HG02571 (cell line): ENCODE data around the gene EEF2.
"Not testable (repeated sequence)": the region's sequence is repeated elsewhere in the genome, so short reads cannot be mapped to it uniquely, and the experiment has no call there.

Source experiments
- ATAC-seq: cut with Tn5 transposase; IDR thresholded peaks from one replicate; pipeline ENCODE4 v1.9.1; 2021; ENCODE audit warnings: mild to moderate bottlenecking, moderate library complexity; ENCODE audit not compliant: unreplicated experiment

EEF2 gene

DNA sequence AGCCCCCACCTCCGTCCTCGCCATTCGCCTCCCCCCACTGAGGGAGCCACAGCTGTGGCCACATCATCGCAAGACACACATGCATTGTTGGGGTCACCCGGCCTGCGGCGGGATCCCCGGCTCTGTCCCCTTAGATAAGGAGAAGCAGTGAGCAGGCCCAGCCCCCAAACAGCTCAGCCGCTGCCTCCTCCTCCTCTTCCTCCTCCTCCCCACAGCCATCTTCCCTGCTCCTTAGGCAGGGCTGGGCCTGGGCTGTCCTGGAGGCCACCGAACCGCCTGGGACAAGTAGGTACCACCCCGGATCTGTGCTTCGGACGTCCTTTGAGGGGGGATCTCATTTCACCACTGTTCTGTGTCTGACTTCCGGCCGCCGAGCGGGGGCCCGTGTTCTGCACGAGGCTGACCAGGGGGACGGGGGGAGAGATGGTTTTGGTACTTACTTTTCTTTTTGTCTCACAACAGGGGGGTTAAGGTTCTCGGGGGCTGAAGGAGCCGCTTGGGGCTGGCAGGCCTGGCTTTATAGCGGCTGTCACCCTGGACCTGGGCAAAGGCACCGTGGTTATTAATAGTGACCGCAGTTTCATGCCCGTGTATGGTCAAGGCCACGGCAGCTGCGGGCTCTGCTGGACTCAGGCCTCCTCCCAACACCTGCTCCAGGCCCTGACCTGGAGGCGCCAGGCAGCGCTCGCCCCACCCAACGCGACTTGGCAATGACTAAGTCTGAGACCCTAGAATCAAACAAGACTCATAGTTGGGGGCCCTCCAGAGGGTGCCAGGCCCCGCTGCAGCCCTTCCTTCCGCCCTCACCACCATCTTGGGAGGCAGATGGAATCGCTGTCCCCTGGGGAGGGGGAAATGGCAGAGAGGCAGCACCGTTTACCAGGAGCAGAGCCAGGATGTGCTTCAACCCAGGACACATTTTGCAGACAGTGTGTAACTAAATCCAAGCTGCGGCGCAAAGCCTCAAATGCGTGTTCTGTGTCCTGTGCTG, 34.1 kb downstream of the EEF2 start:
- no peak for ATAC-seq

DNA sequence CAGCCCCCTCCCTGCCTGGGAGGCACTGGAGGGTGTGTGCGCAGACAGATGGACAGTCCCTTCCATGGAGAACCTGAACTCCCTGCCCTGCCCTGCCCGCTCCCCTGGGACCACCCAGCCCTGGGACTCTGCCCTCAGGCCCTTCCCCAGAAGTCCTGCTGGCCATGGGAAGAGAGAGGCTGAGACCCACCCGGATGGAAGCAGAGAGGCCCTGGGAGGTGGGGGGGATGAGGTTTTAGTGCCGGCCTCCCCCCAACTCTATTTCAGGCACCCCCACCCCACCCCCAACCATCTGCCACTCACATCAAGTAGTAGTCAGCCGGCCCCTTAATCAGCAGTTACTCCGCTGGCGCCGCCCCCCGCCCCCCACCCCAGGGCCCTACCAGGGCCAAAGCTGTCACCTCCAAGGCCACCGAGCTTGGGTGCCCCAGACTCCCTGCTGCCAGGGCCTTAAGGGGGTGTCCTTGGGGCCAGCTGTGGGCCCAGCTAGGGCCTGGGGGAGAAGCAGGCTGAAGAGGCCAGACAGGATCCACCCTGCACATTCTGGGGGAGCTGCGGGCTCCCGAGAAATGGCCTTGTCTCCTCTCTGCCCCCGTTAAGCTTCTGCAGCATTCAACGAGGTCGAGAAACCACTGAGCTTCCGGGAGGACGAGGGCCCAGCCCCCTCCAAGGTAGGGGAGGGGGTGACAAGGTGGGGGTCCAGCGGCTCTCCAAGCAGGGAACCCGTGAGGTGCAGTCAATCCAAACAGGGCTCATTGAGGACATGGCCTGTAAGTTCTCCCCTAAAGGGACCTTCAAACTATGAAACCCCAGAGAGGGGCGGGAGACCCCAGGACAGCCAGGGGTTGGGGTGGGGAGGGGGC, 35.0 kb downstream of the EEF2 start:
- ATAC-seq, result no peak

DNA sequence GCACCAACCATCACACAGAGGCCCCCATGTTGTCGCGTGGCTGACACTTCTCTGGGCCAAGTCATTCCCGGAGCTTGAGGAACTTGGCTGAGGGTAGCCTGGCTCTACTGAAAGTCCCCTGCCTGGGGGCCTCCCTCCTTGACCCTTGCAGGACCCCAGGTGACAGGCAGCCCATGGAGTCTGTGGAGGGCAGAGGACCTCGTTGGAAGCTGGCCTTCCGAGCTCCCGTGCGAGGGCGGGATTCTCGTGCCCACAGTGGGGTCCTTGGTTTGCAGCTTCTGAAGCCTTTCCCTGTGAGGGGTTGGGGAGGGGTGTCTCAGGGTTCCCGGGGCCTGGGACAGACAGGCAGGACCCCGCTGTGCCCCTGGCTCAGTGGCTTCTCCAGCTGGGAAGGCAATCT, 36.0 kb downstream of the EEF2 start:
- ATAC-seq, result no peak

DNA sequence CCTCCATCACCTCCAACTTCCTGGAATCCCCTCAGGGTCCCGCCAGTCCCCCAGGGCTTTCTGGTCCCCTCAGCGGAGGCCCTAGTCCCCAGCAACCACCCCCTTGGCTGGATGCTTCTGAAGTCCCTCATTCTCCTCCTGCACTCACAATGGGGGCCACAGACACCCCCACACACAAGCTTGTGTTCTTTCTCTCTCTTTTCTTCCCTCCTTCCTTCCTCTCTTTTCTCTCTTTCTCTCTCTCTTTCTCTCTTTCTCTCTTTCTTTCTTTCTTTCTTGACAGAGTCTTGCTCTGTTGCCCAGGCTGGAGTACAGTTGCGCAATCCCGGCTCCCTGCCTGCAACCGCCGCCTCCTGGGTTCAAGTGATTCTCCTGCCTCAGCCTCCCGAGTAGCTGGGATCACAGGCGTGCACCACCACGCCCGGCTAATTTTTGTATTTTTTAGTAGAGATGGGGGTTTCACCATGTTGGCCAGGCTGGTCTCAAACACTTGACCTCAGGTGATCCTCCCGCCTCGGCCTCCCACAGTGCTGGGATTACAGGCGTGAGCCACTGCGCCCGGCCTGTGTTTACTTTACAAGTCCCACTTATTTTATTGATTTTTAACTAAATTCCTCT, 37.8 kb downstream of the EEF2 start:
- not testable (repeated sequence) for ATAC-seq

DNA sequence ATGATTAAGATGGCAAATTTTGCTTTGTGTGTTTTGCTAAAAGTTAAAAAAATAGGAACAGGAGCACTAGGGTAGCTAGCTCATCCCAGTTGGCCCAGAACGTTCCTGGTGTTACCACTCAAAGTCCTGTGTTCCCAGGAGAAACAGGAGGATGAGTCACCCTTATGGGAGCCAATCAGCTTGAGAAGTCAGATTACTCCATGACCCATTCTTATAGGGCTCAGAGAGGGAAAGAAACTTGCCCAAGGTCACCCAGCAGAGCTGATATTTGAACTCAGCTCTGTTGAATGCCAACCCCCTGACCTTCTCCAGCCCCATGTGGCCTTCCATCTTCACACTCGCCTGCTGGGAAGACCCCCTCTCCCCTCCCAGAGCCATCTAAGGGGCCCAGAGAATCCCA, 39.4 kb downstream of the EEF2 start:
- no peak for ATAC-seq

DNA sequence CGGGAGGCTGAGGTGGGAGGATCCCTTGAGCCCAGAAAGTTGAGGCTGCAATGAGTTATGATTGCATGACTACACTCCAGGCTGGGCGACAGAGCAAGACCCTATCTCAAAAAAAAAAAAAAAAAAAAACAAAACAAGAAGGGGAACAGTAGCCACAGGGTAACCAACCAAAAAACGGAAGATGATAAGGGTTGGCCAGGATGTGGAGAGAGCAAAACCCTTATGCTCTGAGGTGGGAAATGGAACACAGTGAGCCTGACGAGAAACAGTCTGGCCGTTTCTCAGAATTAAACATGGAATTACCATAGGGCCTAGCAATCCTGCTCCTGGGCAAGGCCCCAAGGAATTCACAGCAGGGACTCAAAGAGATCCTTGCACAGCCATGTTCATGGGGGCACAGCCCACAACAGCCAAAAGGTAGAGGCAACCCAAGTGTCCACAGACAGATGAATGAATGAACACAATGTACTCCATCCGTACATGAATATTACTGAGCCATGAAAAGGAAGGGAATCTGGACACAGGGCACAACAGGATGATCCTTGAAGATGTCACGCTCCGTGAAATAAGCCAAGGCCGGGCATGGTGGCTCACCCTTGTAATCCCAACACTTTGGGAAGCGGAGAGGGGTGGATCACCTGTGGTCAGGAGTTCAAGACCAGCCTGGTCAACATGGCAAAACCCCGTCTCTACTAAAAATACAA, 41.1 kb downstream of the EEF2 start:
- ATAC-seq, result no peak

DNA sequence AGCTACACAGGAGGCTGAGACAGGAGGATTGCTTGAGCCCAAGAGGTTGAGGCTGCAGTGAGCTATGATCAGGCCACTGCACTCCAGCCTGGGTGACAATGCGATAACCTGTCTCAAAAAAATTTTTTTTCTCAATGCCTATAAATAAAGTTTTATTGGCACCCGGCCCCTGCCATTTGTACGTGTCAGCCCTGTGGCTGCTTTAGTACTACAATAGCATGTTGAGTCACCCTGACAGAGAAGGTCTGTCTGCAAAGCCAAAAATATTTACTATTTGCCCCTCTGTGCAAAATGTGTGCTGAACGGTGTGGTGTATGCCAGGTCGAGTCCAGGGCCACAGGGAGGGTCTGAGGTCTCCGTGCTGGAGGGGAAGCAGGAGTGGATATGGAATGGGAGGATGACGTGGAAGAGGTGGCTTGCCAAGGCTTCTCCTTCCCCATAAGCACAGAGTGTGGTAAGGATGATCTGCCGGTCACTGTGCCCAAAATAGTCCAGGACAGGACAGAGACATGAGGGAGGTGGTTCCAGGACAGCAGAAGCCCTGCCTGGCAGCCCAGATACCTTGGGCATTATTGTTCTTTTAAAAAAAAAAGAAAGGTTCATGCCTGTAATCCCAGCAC, 42.4 kb downstream of the EEF2 start:
- ATAC-seq, result no peak

DNA sequence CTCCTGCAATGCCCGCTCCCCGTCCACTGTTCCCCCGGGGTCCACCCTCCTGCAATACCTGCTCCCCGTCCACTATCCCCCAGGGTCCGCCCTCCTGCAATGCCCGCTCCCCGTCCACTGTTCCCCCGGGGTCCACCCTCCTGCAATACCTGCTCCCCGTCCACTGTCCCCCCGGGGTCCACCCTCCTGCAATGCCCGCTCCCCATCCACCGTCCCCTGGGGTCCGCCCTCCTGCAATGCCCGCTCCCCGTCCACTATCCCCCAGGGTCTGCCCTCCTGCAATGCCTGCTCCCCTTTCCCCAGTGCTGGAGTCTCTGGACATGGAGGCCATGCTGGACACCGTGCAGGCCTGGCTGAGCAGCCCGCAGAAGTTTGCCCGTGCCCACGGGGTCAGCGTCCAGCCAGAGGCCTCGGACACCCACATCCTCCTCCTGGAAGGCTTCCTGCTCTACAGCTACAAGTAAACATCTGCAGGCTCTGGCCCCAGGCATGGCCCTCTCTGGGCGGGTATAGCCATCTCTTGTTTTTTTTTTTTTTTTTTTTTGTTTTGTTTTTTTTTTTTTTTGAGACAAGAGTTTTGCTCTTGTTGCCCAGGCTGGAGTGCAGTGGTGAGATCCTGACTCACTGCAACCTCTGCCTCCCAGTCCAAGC, 46.8 kb downstream of the EEF2 start:
- ATAC-seq, result not testable (repeated sequence)

DNA sequence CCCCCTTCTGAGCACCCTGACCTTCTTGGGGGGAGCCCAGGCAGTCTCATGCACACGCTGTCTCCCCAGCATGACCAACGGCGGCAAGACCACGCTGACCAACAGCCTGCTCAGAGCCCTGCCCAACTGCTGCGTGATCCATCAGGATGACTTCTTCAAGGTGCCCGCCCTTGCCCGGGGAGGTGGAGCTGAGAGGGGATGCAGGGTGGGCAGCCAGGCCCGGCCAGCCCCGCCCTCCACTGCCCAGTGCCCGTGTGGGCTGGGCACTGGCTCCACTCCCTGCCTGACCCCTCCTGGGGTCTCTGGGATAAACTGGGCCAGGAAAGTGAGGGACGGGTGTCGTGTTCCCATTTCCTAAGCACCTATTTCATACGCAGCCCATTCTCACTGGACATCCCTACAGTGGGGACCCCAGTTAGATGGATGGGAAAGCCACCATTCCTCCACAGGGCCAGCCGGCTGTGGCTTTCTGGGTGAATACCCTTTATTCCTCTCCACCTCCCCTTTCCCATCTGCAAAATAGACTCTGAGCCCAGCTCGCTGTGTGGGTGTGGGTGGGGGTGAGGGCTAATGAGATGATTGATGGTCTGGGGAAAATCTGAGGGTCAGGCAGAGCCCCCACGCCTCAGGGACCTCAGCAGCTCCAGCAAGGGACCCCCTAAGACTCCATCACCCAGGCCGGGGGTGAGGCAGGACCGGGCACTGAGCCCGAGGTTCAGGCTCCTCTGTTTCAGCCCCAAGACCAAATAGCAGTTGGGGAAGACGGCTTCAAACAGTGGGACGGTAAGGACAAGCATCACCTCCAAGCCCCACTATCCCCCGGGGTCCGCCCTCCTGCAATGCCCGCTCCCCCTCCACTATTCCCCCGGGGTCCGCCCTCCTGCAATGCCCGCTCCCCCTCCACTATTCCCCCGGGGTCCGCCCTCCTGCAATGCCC, 48.5 kb downstream of the EEF2 start:
- no peak for ATAC-seq

DNA sequence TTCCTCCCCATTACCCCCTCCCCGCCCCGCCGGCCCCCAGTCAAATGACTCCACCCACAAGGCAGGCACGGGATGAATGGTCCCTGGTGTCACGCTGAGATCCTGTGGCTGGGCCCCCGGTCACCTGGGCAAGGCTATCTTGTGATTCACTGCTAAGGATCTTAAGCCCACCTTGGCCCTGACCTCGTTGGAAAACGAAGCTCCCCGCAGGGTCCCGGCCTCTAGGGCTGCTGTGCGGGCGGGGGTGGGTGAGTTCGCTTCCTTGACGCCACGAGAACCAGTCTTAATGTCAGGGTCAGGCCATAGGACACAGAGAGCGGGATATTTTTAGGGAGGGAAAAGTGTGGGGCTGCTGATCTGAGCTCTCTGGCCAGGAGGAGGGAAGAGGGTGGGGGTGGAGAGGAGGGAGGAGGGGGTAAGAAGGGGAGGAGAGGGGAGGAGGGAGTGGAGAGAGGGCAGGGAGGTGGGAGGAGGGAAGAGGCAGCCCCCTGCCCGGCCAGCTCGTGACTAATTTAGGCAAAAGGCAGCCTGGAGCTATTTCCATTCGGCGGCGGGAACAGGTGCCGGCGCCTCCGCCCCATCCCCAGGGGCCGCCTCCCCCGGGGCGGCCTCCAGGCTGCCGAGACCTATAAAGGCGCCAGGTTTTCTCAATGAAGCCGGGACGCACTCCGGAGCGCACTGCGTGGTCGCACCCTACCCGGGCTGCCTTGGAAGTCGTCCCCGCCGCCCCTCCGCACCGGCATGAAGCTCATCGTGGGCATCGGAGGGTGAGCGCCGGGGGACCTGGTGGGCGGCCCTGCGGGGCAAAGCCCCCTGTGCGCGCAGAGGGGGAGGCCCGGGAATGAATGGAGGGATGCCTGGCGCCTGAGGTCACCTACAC, 52.1 kb downstream of the EEF2 start, which contains the start of gene NMRK2:
Gene NMRK2 (plus strand): TSS at position 139 of the 880 bp plus-strand sequence. CDS start 603 bp downstream, at position 742.
- no peak for ATAC-seq

DNA sequence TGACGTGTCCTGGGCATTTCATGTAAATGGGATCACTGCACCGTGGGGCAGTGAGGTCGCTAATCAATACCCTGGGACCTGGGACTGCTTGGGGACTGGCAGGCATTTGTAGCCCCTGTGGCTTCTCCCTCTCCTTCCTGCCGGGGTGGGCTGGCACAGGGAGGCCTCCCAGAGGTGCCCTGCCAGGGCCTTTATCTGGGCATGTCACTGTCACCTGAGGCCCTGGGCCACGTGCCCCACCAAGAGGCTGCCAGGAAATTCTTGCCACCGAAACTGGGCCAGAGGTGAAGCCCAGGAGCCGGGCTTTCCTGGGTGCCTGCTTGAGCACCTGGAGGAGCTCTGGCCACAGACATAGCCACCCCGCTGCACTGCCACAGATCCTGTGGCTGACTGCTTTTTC, 54.2 kb downstream of the EEF2 start:
- no peak for ATAC-seq
